IPS DF 19.7 (cell line): ENCODE results near the gene IFT88.

Source experiments
- DNase-seq: peaks from one replicate; pipeline ENCODE4 v3.0.0-alpha.2; 2013; ENCODE audit warnings: low read depth, low spot score

Gene IFT88

GRCh38 chr13:20715330-20715712 is 148.4 kb downstream of the IFT88 start:
- no peak for DNase-seq

GRCh38 chr13:20716951-20717350 is 150.0 kb downstream of the IFT88 start:
- DNase-seq: no peak

DNA sequence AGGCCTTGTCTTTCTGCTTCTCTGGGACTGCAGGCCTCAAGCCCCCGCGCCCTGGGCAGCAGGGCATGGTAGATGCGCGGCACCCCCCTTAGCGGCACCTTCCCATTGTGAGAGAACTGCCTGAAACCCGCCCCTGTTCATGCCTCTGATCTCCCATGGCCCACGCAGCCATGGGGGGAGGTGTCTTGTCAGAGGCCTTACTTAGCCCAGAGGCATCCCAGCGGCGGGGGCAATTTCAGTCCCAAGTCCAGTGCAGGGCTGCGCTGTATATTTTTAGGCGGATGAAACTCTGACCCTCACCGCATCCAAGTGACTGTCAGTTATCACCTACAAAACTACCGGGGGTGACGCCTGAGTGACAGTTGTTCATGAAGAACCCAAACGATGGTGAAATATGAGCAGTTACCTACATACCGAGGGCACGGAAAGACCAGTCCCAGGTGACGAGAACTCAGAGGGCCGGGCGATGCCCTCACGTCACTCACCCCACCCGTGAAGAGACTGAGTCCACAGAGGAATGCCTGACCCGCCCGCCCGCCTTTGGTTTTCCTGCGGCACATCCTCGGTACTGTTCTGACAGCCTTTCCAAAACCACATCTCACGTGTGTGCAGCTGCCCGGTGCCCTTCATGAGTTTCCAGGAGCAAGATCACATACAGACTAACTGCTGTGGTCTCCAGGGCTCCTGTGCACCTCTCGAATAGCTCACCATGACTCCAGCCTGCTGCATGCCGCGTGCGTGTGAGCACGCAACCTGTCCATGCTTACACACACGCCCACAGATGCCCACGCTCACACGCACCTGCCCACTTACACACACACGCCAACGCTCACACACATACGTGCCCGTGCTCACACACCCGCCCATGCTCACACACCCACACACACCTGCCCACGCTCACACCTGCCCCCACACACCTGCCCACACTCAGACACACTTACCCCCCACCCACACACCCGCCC is 150.9 kb downstream of the IFT88 start:
- DNase-seq: no peak

DNA sequence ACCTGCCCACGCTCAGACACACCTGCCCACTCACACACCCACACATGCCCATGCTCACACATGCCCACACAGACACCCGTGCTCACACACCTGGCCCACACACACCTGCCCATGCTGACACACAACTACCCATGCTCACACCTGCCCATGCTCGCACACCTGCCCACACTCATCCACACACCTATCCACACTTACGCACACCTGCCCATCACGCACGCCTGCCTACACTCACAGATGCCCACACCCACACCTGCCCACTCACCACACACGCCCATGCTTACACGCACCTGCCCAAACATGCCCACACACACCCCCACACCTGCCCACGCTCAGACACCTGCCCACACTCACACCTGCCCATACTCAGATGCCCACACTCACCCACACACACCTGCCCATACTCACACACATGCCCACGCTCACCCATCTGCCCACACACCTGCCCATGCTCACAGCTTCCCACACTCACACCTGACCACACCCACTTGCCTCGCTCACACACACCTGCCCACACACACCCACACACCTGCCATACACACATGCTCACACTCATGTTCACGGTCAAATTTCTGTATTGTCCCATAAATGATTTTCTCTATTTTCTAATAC is 152.1 kb downstream of the IFT88 start:
- DNase-seq: no peak

GRCh38 chr13:20719783-20720182 is 152.8 kb downstream of the IFT88 start:
- no peak for DNase-seq

DNA sequence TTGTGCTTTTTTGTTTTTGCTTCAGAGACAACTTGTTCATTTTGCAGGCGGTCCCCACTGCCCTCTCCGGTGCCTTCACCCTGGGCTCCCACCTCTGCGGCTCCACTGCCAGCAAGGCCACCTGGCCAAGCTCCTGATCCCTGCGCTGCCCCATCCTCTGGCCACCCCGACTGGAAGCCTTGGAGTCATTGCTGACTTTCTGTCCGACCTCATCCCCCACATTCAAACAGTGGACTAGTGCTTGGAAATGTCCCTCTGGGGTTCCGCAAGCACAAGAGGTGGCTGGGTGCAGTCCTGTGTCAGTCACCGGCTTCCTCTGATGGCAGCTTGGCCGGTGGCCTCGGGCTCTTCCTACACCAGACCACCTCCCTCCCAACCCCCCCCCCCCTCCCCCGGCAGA is 153.5 kb downstream of the IFT88 start:
- DNase-seq: no peak

GRCh38 chr13:20721058-20721453 is 154.1 kb downstream of the IFT88 start:
- no peak for DNase-seq

GRCh38 chr13:20721454-20722357 is 154.7 kb downstream of the IFT88 start:
- no peak for DNase-seq

- no peak for DNase-seq
Observed at GRCh38 chr13:20727856-20728255, 160.9 kb downstream of the IFT88 start.

DNA sequence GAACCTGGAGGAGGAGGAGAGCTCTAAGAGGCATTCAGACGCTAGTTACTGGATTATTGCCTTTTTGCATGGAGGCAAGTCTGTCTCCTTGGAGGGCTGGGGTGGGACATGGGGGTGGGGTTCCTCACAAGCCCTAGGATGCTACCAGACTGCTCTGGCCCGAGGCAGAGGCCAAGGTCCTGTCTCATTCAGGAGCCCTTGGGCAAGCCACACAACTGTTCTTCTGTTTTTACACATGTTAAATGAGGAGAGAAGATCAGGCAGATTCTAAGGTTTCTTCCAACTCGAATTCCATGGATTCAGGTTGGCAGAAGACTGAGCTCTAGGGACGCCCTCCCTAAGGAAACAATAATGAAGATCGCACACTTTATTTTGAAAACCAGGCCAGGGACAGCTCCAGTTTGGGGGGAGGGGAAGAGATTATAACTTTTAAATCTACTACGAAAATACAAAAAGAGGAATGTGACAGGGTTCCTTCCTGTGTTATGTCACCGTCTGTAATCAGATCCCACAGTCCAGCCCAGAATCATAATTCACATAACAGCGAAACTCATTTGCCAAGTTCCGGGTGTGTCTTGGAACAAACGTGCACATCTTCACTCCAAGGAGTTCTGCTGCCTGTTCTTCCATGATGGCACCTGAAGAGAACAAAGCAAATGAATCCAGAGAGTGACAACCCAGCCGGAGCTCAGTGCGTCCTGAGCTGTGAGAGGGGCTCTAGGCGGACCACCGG is 161.8 kb downstream of the IFT88 start:
- DNase-seq: no peak

DNA sequence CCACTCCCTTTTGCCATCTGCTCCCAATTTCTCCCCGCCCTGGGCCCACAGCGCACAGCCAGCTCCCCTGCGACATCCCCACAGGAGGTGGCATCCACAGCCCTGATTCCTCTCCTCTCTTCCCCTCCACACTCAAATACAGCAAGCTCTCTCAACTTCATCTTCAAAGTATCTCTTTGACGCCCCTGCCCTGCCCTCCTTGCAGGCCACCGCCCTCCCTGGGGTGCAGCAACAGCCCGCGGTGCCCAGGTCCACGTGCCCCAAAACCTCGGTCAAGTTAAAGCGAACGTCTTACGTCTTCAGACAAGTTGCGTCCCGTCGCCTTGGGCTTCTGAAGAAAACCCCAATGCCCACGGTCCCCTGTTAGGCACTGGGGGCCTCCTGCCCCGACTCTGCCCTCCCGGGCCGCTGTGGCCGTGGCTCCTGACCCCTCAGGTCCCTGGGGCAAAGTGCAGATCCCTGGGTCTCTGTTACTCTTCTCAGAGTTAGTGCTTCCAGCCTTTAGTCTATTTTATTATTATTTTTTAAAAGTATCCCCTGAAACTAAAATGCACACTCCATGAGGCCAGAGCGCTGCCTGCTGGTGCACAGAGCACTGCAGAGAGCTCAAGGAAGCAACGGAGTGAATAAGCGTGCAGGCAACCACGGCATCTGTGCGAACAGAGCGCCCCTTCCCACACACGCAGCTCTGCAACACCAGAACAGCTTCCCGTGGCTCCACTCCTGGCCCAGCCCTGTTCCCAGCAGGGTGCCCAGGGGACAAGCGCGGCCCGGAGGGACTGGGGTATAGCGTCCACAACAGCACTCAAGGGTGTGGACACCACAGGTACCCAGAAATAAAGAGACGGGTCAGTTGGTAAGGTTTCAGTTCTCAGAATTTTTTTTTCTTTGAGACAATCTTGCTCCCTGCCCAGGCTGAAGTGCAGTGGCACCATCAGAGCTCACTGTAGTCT is 163.0 kb downstream of the IFT88 start:
- no peak for DNase-seq

- DNase-seq: no peak
Observed at GRCh38 chr13:20738616-20739015, 171.7 kb downstream of the IFT88 start.

- DNase-seq: no peak
Observed at GRCh38 chr13:20740021-20740420, 173.1 kb downstream of the IFT88 start.
